Sigmoid colon (tissue), 7 donors: ENCODE data around the gene ZNF44. TPM values are rescaled to one million over a fixed set of nuclear protein-coding genes. Genes with fewer than 3 reads are reported as not detected.

Source experiments
- DNase-seq: peaks from one replicate; pipeline ENCODE4 v3.0.0-alpha.2; 2019
- H3K27ac ChIP-seq, 4 donors: fragments of 200-600 bp; sonication (generic); one replicate each; pipeline ENCODE4 v1.5.1; 2016 to 2019; ENCODE audit warnings: mild to moderate bottlenecking in 1 of 4
- H3K27me3 ChIP-seq, 3 donors: fragments of 200-600 bp; sonication (generic); one replicate each; pipeline ENCODE4 v1.5.1; 2019; ENCODE audit warnings: mild to moderate bottlenecking in 1 of 3
- H3K36me3 ChIP-seq, 4 donors: fragments of 200-600 bp; sonication (generic); one replicate each; pipeline ENCODE4 v1.5.1; 2016 to 2019
- H3K4me1 ChIP-seq, 4 donors: fragments of 200-600 bp; sonication (generic); one replicate each; pipeline ENCODE4 v1.5.1; 2017 to 2019
- H3K4me3 ChIP-seq, 4 donors: fragments of 200-600 bp; sonication (generic); one replicate each; pipeline ENCODE4 v1.5.1; 2017 to 2019; ENCODE audit warnings: mild to moderate bottlenecking in 2 of 4, moderate library complexity in 1 of 4
- H3K9me3 ChIP-seq, 4 donors: fragments of 200-600 bp in 3 of 4; sonication (generic) in 3 of 4; one replicate each; pipeline versions ENCODE4 v1.5.1 to v1.6.1; 2013 to 2019
- EP300 ChIP-seq, 4 donors: sonication (generic); formaldehyde crosslinking; IDR thresholded peaks; one replicate each; pipeline ENCODE4 v1.6.1; 2017; ENCODE audit warnings: antibody characterized with exemption in 4 of 4
- POLR2A ChIP-seq, 2 donors: fragments of 450-650 bp; IDR thresholded peaks; one replicate each; pipeline ENCODE4 v1.6.1; 2016; ENCODE audit warnings: antibody characterized with exemption in 2 of 2, mild to moderate bottlenecking in 2 of 2, moderate library complexity in 2 of 2
- POLR2AphosphoS5 ChIP-seq, 4 donors: sonication (generic); formaldehyde crosslinking; IDR thresholded peaks; one replicate each; pipeline ENCODE4 v1.6.1; 2017; ENCODE audit warnings: antibody characterized with exemption in 4 of 4
- WGBS, 2 donors: extraction: QIAGEN DNeasy Blood & Tissue Kit; methylation state at CpG; one replicate each; pipeline ENCODE4 v1.1.7; 2013; 5-methylcytosine and 5-hydroxymethylcytosine counted together
- intact Hi-C: fragments of 100-400 bp; cut with DNase I; formaldehyde crosslinking; loops from one replicate; pipeline ENCODE4 v1.15.1; 2023
- polyA plus RNA-seq, 3 donors: library from polyadenylated mRNA; stranded (reverse); fragments of 200-250 nt; gene quantifications; one replicate each; pipeline ENCODE4 v1.2.3, GENCODE V29; 2013
- total RNA-seq, 4 donors: library from RNA; depleted of rRNA; stranded (reverse); fragments of >200 nt; gene quantifications; one replicate each; pipeline ENCODE4 v1.1.0, GENCODE V29; 2016
- TF ChIP-seq, protein P1 (sequence below), 4 experiments: fragments of 450-650 bp in 3 of 4; fragments of 200-600 bp in 1 of 4; IDR thresholded peaks; one replicate each; pipeline ENCODE4 v1.5.1; 2016 to 2019; ENCODE audit warnings: antibody characterized with exemption in 4 of 4, mild to moderate bottlenecking in 3 of 4, moderate library complexity in 2 of 4
- donor health status: healthy with polysubstance abuse.
- donor health status: Bipolar disorder and iron deficiency.
- donor health status: healthy.

Gene ZNF44
- total and polyA plus RNA-seq, 7 donors = 6.4 to 16.3 (median 9.6) TPM

DNA sequence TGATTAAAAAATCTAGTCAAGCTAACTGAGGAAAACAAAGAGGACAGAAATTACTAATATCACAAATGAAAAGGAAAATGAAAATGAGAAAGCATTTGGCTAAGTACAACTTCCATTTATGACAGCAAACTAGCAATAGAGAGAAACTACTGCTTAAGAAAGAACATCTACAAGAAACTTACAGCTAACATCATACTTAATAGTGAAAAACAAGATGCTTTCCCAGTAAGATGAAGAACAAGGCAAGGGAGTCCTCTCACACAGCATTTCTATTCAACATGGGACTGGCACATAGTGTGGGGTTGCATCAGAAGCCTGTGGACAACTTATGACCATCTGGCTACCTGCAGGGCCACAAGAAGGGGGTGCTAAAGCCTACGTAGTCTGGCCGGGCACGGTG, 39.3 kb downstream of the ZNF44 start:
- no peak for DNase-seq
- no peaks in the 10 kb centered on the region for H3K4me1 ChIP-seq
- no peak overlapping the region for H3K27ac ChIP-seq
- no peaks in the 10 kb centered on the region for H3K36me3 ChIP-seq
- no peak overlapping the region for H3K4me3 ChIP-seq
- TF ChIP-seq POLR2AphosphoS5 (IDR thresholded peaks at IDR 0.05) = no peak
- TF ChIP-seq, protein P1, sequence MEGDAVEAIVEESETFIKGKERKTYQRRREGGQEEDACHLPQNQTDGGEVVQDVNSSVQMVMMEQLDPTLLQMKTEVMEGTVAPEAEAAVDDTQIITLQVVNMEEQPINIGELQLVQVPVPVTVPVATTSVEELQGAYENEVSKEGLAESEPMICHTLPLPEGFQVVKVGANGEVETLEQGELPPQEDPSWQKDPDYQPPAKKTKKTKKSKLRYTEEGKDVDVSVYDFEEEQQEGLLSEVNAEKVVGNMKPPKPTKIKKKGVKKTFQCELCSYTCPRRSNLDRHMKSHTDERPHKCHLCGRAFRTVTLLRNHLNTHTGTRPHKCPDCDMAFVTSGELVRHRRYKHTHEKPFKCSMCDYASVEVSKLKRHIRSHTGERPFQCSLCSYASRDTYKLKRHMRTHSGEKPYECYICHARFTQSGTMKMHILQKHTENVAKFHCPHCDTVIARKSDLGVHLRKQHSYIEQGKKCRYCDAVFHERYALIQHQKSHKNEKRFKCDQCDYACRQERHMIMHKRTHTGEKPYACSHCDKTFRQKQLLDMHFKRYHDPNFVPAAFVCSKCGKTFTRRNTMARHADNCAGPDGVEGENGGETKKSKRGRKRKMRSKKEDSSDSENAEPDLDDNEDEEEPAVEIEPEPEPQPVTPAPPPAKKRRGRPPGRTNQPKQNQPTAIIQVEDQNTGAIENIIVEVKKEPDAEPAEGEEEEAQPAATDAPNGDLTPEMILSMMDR (IDR thresholded peaks at IDR 0.05) = no peak
- intact Hi-C loops = no loop called here
- H3K9me3 ChIP-seq = peaks cover 0 to 9% (median 0%) of the 10 kb centered on the region in 4 donors
- H3K27me3 ChIP-seq = no peaks in the 10 kb centered on the region
- 76 to 93% methylated on average over 3 of the region's 3 CpGs for WGBS, 2 donors

DNA sequence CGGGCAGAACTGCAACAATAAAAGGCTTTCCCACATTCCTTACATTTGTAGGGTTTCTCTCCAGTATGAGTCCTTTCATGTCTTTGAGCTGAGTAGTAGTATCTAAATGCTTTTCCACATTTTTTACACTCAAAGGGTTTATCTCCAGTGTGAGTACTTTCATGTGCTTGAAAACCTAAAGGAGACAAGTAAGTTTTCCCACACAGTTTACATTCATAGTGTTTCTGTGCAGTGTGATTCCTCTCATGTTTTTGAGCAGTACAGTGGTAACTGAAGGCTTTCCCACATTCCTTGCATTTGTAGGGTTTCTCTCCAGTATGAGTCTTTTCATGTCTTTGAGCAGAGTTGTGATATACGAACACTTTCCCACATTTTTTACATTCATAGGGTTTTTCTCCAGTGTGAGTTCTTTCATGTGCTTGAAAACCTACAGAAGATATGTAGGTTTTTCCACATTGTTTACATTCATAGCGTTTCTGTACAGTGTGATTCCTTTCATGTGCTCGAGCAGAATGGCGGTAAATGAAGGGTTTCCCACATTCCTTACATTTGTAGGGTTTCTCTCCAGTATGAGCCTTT, 47.0 kb downstream of the ZNF44 start:
- no peak overlapping the region for H3K27ac ChIP-seq
- H3K9me3 ChIP-seq = peaks cover 8 to 24% (median 17%) of the 10 kb centered on the region in 4 donors
- intact Hi-C loops = no loop called here
- no peak for TF ChIP-seq POLR2A (IDR thresholded peaks at IDR 0.05)
- no peak for TF ChIP-seq EP300 (IDR thresholded peaks at IDR 0.05)
- TF ChIP-seq POLR2AphosphoS5 (IDR thresholded peaks at IDR 0.05) = no peak
- TF ChIP-seq, protein P1 (IDR thresholded peaks at IDR 0.05) = no peak
- H3K36me3 ChIP-seq = peaks cover 10 to 55% (median 29%) of the 10 kb centered on the region in 4 donors
- H3K4me3 ChIP-seq = no peak overlapping the region
- no peaks in the 10 kb centered on the region for H3K4me1 ChIP-seq
- 96% methylated on average over 5 of the region's 5 CpGs for WGBS, 2 donors
- no peak for DNase-seq
- no peaks in the 10 kb centered on the region for H3K27me3 ChIP-seq

DNA sequence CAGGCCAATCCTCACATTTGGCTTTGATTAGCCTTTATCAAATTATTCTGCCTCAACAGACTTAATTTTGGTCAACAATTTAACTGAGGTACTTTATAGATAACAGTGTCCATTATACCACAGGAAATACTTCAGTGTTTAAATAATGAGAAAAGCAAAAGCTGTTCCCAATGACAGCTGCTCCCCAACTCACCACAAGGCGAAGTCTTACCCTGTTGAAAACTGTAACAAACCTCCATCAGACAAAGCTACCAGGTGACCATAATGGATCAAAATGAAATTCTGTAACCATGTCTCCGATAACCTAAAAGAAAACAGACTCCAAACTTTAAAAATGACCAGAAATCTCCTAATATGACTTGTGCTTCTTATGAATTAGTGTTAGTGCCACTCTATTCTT, 50.3 kb downstream of the ZNF44 start:
- WGBS, 2 donors = 93 to 94% methylated on average over 2 of the region's 2 CpGs
- no peak for DNase-seq
- Histone ChIP-seq H3K4me3 (no peak overlapping the region), H3K27ac (no peak overlapping the region), H3K4me1 (no peaks in the 10 kb centered on the region), H3K9me3 (peaks cover 8 to 21% (median 17%) of the 10 kb centered on the region in 4 donors), H3K36me3 (peaks cover 10 to 66% (median 31%) of the 10 kb centered on the region in 4 donors), H3K27me3 (no peaks in the 10 kb centered on the region)
- intact Hi-C loops = no loop called here
- TF ChIP-seq EP300 (IDR thresholded peaks at IDR 0.05) = no peak
- no peak for TF ChIP-seq POLR2A (IDR thresholded peaks at IDR 0.05)
- TF ChIP-seq, protein P1 (IDR thresholded peaks at IDR 0.05) = no peak
- no peak for TF ChIP-seq POLR2AphosphoS5 (IDR thresholded peaks at IDR 0.05)

DNA sequence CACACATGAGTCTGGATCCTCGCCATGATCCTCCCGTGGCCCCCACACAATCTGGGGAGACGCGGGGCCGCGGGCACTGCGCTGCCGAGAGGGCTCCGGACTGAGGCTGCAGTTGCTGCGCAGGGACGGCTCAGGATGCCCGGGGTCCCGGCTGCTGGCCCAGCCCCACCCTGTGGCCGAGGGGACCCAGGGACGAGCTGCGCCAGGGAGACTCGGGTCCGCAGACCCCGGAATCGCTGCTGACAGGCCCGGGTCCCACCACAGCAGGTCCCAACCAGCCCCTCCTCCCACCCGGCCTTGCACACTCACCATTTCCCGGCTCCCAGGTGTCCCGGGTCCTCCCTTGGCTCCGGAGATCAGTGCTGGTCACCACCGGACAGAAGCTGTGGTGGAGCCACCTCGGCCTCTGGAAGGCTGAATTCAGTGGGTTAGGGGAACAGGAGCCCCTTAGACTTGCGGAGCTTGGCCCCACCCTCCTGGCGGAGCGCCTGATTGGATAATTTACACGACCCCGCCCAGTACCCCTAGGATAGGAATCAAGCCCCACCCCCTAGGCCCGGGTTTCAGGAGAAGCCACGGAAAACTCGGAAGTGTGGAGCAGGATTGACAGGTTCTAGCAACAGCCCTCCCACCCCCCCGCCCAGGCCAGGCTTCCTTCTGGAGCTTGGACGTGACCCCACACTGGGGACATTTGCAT, 57.4 kb downstream of the ZNF44 start:
- intact Hi-C loops = no loop called here
- TF ChIP-seq POLR2A (IDR thresholded peaks at IDR 0.05) (no peak), POLR2AphosphoS5 (IDR thresholded peaks at IDR 0.05) (no peak), EP300 (IDR thresholded peaks at IDR 0.05) (no peak)
- TF ChIP-seq, protein P1 (IDR thresholded peaks at IDR 0.05) = no peak
- H3K4me1 ChIP-seq = no peaks in the 10 kb centered on the region
- peaks cover 0 to 39% (median 4%) of the 10 kb centered on the region in 4 donors for H3K36me3 ChIP-seq
- H3K27me3 ChIP-seq = no peaks in the 10 kb centered on the region
- no peak overlapping the region for H3K4me3 ChIP-seq
- 94 to 97% methylated on average over 37 of the region's 37 CpGs for WGBS, 2 donors
- H3K27ac ChIP-seq = no peak overlapping the region
- H3K9me3 ChIP-seq = peaks cover 0 to 2% (median 0%) of the 10 kb centered on the region in 4 donors
- DNase-seq = no peak
